Right lung (tissue), 5 donors: Measurements from ENCODE around the gene LUZP1. TPM values are rescaled to one million over a fixed set of nuclear protein-coding genes. Genes with fewer than 3 reads are reported as not detected.

ENCODE experiments used
- DNase-seq, 2 donors: peaks; one replicate each; pipeline ENCODE4 v3.0.0-alpha.2; 2013
- polyA plus RNA-seq, 5 donors: library from polyadenylated mRNA; unstranded; fragments of 120-200 nt; gene quantifications; one replicate each; pipeline versions ENCODE4 v1.2.1 to v1.2.3, GENCODE V29; 2013; ENCODE audit warnings: inconsistent platforms in 1 of 5, low replicate concordance in 1 of 5; ENCODE audit not compliant: insufficient read length in 5 of 5, insufficient read depth in 1 of 5

Gene LUZP1
- polyA plus RNA-seq, 5 donors: 20.2 to 31.8 (median 27.2) TPM

GRCh38 chr1:23159963-23160877, 8.4 kb downstream of the LUZP1 start:
- DNase-seq: no peak

- DNase-seq: no peak
Observed at GRCh38 chr1:23156940-23157339, 11.7 kb downstream of the LUZP1 start.

GRCh38 chr1:23152966-23153684, 15.5 kb downstream of the LUZP1 start:
- DNase-seq: no peak

GRCh38 chr1:23150742-23151141, 17.9 kb downstream of the LUZP1 start:
- no peak for DNase-seq

- DNase-seq: no peak
Observed at GRCh38 chr1:23150125-23150524, 18.5 kb downstream of the LUZP1 start.

- DNase-seq: no peak
Observed at GRCh38 chr1:23149114-23149513, 19.5 kb downstream of the LUZP1 start.

GRCh38 chr1:23148084-23148483, 20.6 kb downstream of the LUZP1 start:
- no peak for DNase-seq

GRCh38 chr1:23140940-23141596, 27.6 kb downstream of the LUZP1 start:
- DNase-seq: no peak

- DNase-seq: no peak
Observed at GRCh38 chr1:23135268-23135667, 33.4 kb downstream of the LUZP1 start.

- DNase-seq: no peak
Observed at GRCh38 chr1:23134055-23134454, 34.6 kb downstream of the LUZP1 start.

- DNase-seq: no peak
Observed at GRCh38 chr1:23133587-23133986, 35.1 kb downstream of the LUZP1 start.

GRCh38 chr1:23132033-23132432, 36.6 kb downstream of the LUZP1 start:
- DNase-seq: no peak

- no peak for DNase-seq
Observed at GRCh38 chr1:23129846-23130245, 38.8 kb downstream of the LUZP1 start.

- no peak for DNase-seq
Observed at GRCh38 chr1:23126801-23127200, 41.9 kb downstream of the LUZP1 start.

- DNase-seq: no peak
Observed at GRCh38 chr1:23126200-23126599, 42.5 kb downstream of the LUZP1 start.

GRCh38 chr1:23125489-23125888, 43.2 kb downstream of the LUZP1 start:
- DNase-seq: no peak

- no peak for DNase-seq
Observed at GRCh38 chr1:23124259-23125026, 44.2 kb downstream of the LUZP1 start.

- no peak for DNase-seq
Observed at GRCh38 chr1:23123528-23123927, 45.1 kb downstream of the LUZP1 start.

- no peak for DNase-seq
Observed at GRCh38 chr1:23122796-23123195, 45.9 kb downstream of the LUZP1 start.

- peak; percentile 53 to 55 for DNase-seq
Observed at GRCh38 chr1:23122023-23122748, 46.5 kb downstream of the LUZP1 start.

GRCh38 chr1:23120383-23120782, 48.3 kb downstream of the LUZP1 start:
- DNase-seq: no peak
